T-helper 1 cell treated with Interleukin-12 subunit alpha and Interleukin-12 subunit beta and Interleukin-4 antibody, amounts not matched to agents 30 μg/mL and 1 μg/mL, for 36 hours (primary cell): ENCODE results near the gene GLP1R.

ENCODE experiments used
- H3K27ac Mint-ChIP-seq: one replicate; pipeline ENCODE4 v1.8.0; 2021; ENCODE audit warnings: mild to moderate bottlenecking, mixed read lengths
- H3K27me3 Mint-ChIP-seq: one replicate; pipeline ENCODE4 v1.8.0; 2021; ENCODE audit warnings: low read depth, mixed read lengths
- H3K36me3 Mint-ChIP-seq: one replicate; pipeline ENCODE4 v1.8.0; 2021; ENCODE audit warnings: low read depth, mixed read lengths
- H3K4me1 Mint-ChIP-seq: one replicate; pipeline ENCODE4 v1.8.0; 2021; ENCODE audit warnings: low read depth, mixed read lengths
- H3K4me3 Mint-ChIP-seq: one replicate; pipeline ENCODE4 v1.8.0; 2021; ENCODE audit warnings: mild to moderate bottlenecking, moderate library complexity, mixed read lengths
- H3K9me3 Mint-ChIP-seq: one replicate; pipeline ENCODE4 v1.8.0; 2021; ENCODE audit warnings: mixed read lengths

The GLP1R gene

GRCh38 chr6:39082310-39082709, 33.7 kb downstream of the GLP1R start:
- H3K4me3 Mint-ChIP-seq, result no peak overlapping the region
- no peaks in the 10 kb centered on the region for H3K36me3 Mint-ChIP-seq
- peaks cover 12% of the 10 kb centered on the region for H3K4me1 Mint-ChIP-seq
- H3K27ac Mint-ChIP-seq, result no peak overlapping the region
- peaks cover 30% of the 10 kb centered on the region for H3K27me3 Mint-ChIP-seq
- no peaks in the 10 kb centered on the region for H3K9me3 Mint-ChIP-seq

DNA sequence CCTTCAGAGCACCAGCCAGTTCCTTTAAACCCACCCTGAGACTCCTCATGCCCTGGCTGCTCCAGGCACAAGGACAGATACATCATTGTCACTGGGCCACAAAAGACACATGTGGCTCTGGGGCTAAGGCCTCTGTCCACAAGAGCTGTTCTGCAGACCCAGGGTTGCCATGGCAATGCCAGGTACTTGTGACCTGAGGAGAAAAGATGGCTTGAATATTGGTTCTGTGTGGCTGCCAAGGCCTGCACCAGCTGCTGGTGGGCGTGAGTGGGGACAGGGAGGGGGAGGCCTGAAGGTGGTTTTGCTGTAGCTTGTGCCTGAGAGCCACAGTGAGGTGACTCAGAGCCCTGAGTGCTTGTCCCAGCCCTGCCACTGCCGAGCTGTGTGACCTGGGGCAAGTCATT, 34.7 kb downstream of the GLP1R start:
- no peaks in the 10 kb centered on the region for H3K9me3 Mint-ChIP-seq
- peaks cover 12% of the 10 kb centered on the region for H3K4me1 Mint-ChIP-seq
- H3K27me3 Mint-ChIP-seq, result peaks cover 39% of the 10 kb centered on the region
- no peak overlapping the region for H3K27ac Mint-ChIP-seq
- no peak overlapping the region for H3K4me3 Mint-ChIP-seq
- H3K36me3 Mint-ChIP-seq, result no peaks in the 10 kb centered on the region

GRCh38 chr6:39084506-39084905, 35.9 kb downstream of the GLP1R start:
- Mint-ChIP-seq H3K36me3 (no peaks in the 10 kb centered on the region), H3K9me3 (no peaks in the 10 kb centered on the region), H3K27ac (no peak overlapping the region)

GRCh38 chr6:39085129-39085797, 36.7 kb downstream of the GLP1R start:
- Mint-ChIP-seq H3K4me3 (no peak overlapping the region), H3K4me1 (peaks cover 12% of the 10 kb centered on the region), H3K36me3 (no peaks in the 10 kb centered on the region), H3K27me3 (peaks cover 59% of the 10 kb centered on the region), H3K9me3 (no peaks in the 10 kb centered on the region), H3K27ac (no peak overlapping the region)

More at GRCh38 chr6:39084506-39084905, 35.9 kb downstream of the GLP1R start:
- H3K27me3 Mint-ChIP-seq, result peaks cover 52% of the 10 kb centered on the region
- H3K4me3 Mint-ChIP-seq, result no peak overlapping the region
- H3K4me1 Mint-ChIP-seq, result peaks cover 12% of the 10 kb centered on the region

- Mint-ChIP-seq H3K27me3 (peaks cover 67% of the 10 kb centered on the region), H3K36me3 (no peaks in the 10 kb centered on the region)
Measured at GRCh38 chr6:39086294-39086693, 37.7 kb downstream of the GLP1R start.

GRCh38 chr6:39086711-39087110, 38.1 kb downstream of the GLP1R start:
- Mint-ChIP-seq H3K36me3 (no peaks in the 10 kb centered on the region), H3K4me1 (peaks cover 12% of the 10 kb centered on the region), H3K27me3 (peaks cover 71% of the 10 kb centered on the region), H3K4me3 (no peak overlapping the region), H3K9me3 (no peaks in the 10 kb centered on the region), H3K27ac (no peak overlapping the region)

More at GRCh38 chr6:39086294-39086693, 37.7 kb downstream of the GLP1R start:
- H3K27ac Mint-ChIP-seq, result no peak overlapping the region
- H3K9me3 Mint-ChIP-seq, result no peaks in the 10 kb centered on the region
- peaks cover 12% of the 10 kb centered on the region for H3K4me1 Mint-ChIP-seq
- H3K4me3 Mint-ChIP-seq, result no peak overlapping the region

DNA sequence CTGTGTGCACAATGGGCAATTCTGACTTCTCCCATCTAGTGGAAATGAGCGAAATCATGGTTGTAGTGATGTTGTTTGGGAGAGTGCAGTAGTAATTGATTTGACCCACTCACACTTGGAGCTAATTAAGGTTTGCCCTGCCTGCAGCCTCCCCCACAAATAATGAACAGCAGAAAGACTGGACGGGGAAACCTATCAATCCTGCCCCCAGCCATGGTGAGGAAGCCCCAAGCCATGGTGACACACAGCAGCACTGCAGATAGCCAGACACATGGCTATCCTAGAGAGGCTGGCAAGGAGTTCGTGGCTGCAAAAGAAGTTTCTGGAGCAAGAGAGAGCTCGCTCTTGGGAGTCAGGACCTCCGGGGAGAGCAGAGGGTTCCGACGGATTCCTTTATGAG, 38.6 kb downstream of the GLP1R start:
- Mint-ChIP-seq H3K9me3 (no peaks in the 10 kb centered on the region), H3K4me1 (peaks cover 12% of the 10 kb centered on the region), H3K4me3 (no peak overlapping the region), H3K27me3 (peaks cover 76% of the 10 kb centered on the region), H3K36me3 (no peaks in the 10 kb centered on the region), H3K27ac (no peak overlapping the region)

DNA sequence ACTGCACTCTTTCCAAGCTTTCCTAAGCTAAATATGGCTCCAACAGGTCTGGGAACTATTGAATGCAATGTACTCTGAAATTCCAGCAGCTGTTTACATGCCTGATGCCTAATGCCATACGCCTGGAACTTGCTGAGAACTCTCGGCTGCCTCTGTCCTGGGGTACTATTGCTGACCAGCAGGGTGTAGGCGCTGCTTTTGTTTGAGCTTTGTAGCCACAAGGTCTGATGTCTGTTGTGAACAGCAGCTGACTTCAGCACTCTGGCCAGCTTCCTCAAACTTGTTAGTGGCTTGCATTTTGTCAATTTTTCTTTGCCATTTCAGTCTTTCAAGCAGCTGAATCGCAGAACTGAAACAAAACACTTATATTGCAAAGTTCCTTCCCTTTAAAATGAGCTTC, 39.8 kb downstream of the GLP1R start:
- no peak overlapping the region for H3K4me3 Mint-ChIP-seq
- H3K36me3 Mint-ChIP-seq, result no peaks in the 10 kb centered on the region
- H3K9me3 Mint-ChIP-seq, result no peaks in the 10 kb centered on the region
- H3K27ac Mint-ChIP-seq, result no peak overlapping the region
- H3K4me1 Mint-ChIP-seq, result peaks cover 12% of the 10 kb centered on the region
- H3K27me3 Mint-ChIP-seq, result peaks cover 79% of the 10 kb centered on the region

- no peaks in the 10 kb centered on the region for H3K9me3 Mint-ChIP-seq
- H3K4me3 Mint-ChIP-seq, result no peak overlapping the region
- H3K27ac Mint-ChIP-seq, result no peak overlapping the region
- peaks cover 12% of the 10 kb centered on the region for H3K4me1 Mint-ChIP-seq
- no peaks in the 10 kb centered on the region for H3K36me3 Mint-ChIP-seq
- peaks cover 75% of the 10 kb centered on the region for H3K27me3 Mint-ChIP-seq
Measured at GRCh38 chr6:39090036-39090435, 41.5 kb downstream of the GLP1R start.

DNA sequence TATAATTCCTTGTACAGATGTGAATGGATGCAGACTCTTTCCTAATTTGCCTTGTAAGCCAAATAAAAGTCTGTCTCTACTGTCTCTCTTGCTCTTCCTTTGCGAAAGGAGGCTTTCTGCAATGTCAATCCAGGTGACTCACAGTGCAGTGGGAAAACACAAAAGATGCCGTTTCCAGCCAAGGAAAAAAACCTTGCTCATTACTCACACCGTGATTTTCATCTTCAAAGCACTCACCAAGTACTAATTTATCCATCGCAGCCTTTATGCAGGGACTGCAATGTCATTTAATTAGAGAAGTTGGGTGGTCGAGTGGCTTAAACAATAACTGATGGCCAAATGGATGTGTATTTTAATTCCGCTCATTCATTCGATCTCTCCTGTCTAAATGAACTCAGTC, 42.6 kb downstream of the GLP1R start:
- H3K27me3 Mint-ChIP-seq, result peaks cover 71% of the 10 kb centered on the region
- H3K4me3 Mint-ChIP-seq, result no peak overlapping the region
- peaks cover 7% of the 10 kb centered on the region for H3K4me1 Mint-ChIP-seq
- no peak overlapping the region for H3K27ac Mint-ChIP-seq
- no peaks in the 10 kb centered on the region for H3K36me3 Mint-ChIP-seq
- H3K9me3 Mint-ChIP-seq, result no peaks in the 10 kb centered on the region

DNA sequence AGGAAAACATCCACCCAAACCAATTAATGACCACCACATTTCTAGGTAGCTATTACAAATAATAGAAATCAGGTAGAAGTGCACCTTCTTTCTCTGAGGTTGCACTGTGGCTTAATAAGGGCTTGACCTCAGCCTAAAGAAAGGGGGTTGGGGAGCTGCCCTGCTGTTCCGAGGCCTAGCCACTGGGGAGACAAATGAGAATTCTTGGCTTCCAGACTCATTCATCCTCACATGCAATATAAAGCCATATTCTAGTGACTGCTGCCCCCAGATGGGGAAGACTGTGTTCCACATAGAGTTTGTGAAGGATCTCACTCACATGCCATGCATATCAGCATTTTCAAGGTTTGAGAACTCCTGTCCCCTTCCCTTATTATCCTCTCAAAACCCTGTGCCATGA, 43.5 kb downstream of the GLP1R start:
- no peaks in the 10 kb centered on the region for H3K4me1 Mint-ChIP-seq

DNA sequence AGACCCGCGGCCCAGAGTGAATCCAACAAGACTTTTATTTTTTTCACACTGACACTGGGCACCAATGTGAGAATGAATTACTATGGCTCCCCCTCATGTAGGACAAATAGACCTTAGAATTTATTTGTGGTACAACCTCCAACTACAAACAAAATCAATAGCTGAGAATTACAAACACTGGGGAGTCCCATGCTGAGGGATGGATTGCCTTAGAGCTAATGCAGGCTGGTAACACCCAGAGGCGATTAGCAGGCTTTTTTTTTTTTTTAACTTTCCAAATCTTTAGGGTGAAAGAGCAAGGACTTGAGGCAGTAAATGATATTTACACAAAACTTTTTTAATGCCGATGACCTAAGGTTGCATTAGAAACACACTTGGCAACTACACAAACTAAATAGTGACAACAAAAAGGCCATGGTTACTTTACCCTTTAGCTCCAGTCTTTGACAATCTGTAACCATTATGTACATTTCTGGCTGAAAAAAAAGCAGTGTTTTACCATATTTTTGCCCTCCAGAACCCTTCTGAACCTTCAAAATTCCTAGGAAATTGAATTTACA, 44.6 kb downstream of the GLP1R start:
- Mint-ChIP-seq H3K27me3 (peaks cover 54% of the 10 kb centered on the region), H3K9me3 (no peaks in the 10 kb centered on the region), H3K4me3 (no peak overlapping the region), H3K4me1 (no peaks in the 10 kb centered on the region), H3K36me3 (no peaks in the 10 kb centered on the region), H3K27ac (no peak overlapping the region)

More for the DNA sequence above, 43.5 kb downstream of the GLP1R start:
- Mint-ChIP-seq H3K27ac (no peak overlapping the region), H3K27me3 (peaks cover 65% of the 10 kb centered on the region), H3K9me3 (no peaks in the 10 kb centered on the region), H3K4me3 (no peak overlapping the region), H3K36me3 (no peaks in the 10 kb centered on the region)

DNA sequence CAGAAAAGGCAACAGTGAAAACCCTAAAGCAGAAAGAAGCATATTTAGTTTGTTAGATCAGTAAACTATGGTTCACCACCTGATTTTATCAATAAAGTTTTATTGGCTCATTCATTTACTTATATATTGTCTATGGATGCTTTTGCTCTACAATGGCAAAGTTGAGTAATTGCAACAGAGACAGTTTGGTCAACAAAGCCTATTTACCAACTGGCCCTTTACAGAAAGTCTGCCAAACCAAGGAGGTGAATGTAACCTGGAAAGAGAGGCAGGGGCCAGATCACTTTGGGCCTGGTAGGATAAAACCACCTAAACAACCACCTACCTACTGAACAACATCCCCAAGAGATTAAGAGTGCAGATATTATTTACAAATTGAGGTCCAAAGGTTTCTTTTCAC, 47.0 kb downstream of the GLP1R start:
- H3K4me1 Mint-ChIP-seq, result peaks cover 6% of the 10 kb centered on the region
- H3K36me3 Mint-ChIP-seq, result no peaks in the 10 kb centered on the region
- H3K27ac Mint-ChIP-seq, result no peak overlapping the region
- H3K9me3 Mint-ChIP-seq, result no peaks in the 10 kb centered on the region
- H3K27me3 Mint-ChIP-seq, result peaks cover 41% of the 10 kb centered on the region
- H3K4me3 Mint-ChIP-seq, result no peak overlapping the region

- no peak overlapping the region for H3K4me3 Mint-ChIP-seq
- peaks cover 16% of the 10 kb centered on the region for H3K27me3 Mint-ChIP-seq
- peak overlapping the region; percentile 2 for H3K27ac Mint-ChIP-seq
- peaks cover 9% of the 10 kb centered on the region for H3K4me1 Mint-ChIP-seq
- peaks cover 14% of the 10 kb centered on the region for H3K36me3 Mint-ChIP-seq
- no peaks in the 10 kb centered on the region for H3K9me3 Mint-ChIP-seq
Measured at GRCh38 chr6:39100358-39100757, 51.8 kb downstream of the GLP1R start.

GRCh38 chr6:39102071-39102820, 53.7 kb downstream of the GLP1R start:
- H3K27me3 Mint-ChIP-seq, result peaks cover 13% of the 10 kb centered on the region
- no peak overlapping the region for H3K4me3 Mint-ChIP-seq
- peaks cover 9% of the 10 kb centered on the region for H3K4me1 Mint-ChIP-seq
- peaks cover 26% of the 10 kb centered on the region for H3K36me3 Mint-ChIP-seq
- no peak overlapping the region for H3K27ac Mint-ChIP-seq
- no peaks in the 10 kb centered on the region for H3K9me3 Mint-ChIP-seq
